Lower leg skin (tissue), 3 donors: Measurements from ENCODE around the gene CCDC28B.

Experiments used
- CTCF ChIP-seq, 3 donors: fragments of 450-650 bp; IDR thresholded peaks; one replicate each; pipeline ENCODE4 v1.5.1; 2016; ENCODE audit warnings: antibody characterized with exemption in 3 of 3, mild to moderate bottlenecking in 3 of 3, moderate library complexity in 2 of 3
- POLR2A ChIP-seq, 2 donors: fragments of 450-650 bp; IDR thresholded peaks; one replicate each; pipeline ENCODE4 v1.6.1; 2016 to 2017; ENCODE audit warnings: antibody characterized with exemption in 2 of 2, mild to moderate bottlenecking in 1 of 2, moderate library complexity in 1 of 2

GRCh38 chr1:32228771-32229170 lies 28.4 kb downstream of the CCDC28B start:
- TF ChIP-seq CTCF (IDR thresholded peaks at IDR 0.05) (no peak), POLR2A (IDR thresholded peaks at IDR 0.05) (no peak)
